HEK293 (cell line): ENCODE data around the gene ADGRF4.

Source experiments
- KLF1 ChIP-seq: fragments of 450-650 bp; formaldehyde crosslinking; IDR thresholded peaks from 2 replicates; pipeline ENCODE4 v1.5.1; 2016; ENCODE audit warnings: missing biosample characterization, missing genetic modification characterization
- TSHZ1 ChIP-seq: fragments of 450-650 bp; formaldehyde crosslinking; IDR thresholded peaks from 2 replicates; pipeline ENCODE4 v1.5.1; 2016; ENCODE audit warnings: missing biosample characterization, missing genetic modification characterization, borderline replicate concordance
- ZFHX2 ChIP-seq: fragments of 450-650 bp; formaldehyde crosslinking; conservative IDR thresholded peaks from 2 replicates; pipeline ENCODE4 v1.5.1; 2016; ENCODE audit warnings: missing biosample characterization, missing genetic modification characterization
- ZNF211 ChIP-seq: fragments of 450-650 bp; formaldehyde crosslinking; IDR thresholded peaks from 2 replicates; pipeline ENCODE4 v1.5.1; 2016; ENCODE audit warnings: low read depth, missing biosample characterization, missing genetic modification characterization
- TF ChIP-seq, protein P1 (sequence below): fragments of 450-650 bp; formaldehyde crosslinking; IDR thresholded peaks from 2 replicates; pipeline ENCODE4 v1.5.1; 2016; ENCODE audit warnings: missing biosample characterization, missing genetic modification characterization

- TF ChIP-seq, protein P1, sequence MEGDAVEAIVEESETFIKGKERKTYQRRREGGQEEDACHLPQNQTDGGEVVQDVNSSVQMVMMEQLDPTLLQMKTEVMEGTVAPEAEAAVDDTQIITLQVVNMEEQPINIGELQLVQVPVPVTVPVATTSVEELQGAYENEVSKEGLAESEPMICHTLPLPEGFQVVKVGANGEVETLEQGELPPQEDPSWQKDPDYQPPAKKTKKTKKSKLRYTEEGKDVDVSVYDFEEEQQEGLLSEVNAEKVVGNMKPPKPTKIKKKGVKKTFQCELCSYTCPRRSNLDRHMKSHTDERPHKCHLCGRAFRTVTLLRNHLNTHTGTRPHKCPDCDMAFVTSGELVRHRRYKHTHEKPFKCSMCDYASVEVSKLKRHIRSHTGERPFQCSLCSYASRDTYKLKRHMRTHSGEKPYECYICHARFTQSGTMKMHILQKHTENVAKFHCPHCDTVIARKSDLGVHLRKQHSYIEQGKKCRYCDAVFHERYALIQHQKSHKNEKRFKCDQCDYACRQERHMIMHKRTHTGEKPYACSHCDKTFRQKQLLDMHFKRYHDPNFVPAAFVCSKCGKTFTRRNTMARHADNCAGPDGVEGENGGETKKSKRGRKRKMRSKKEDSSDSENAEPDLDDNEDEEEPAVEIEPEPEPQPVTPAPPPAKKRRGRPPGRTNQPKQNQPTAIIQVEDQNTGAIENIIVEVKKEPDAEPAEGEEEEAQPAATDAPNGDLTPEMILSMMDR (tag by site-specific recombination), result no peak
- TF ChIP-seq TSHZ1 (tag by site-specific recombination) (no peak), ZFHX2 (tag by site-specific recombination) (no peak), ZNF211 (no peak), KLF1 (no peak)
Measured at GRCh38 chr6:47687432-47687831, 10.9 kb upstream of the ADGRF4 start.
